NCI-H2227 (cell line): ENCODE measurements around the gene EVA1B.

Experiments
- DNase-seq: peaks from one replicate; lab custom pipeline; 2025; ENCODE audit not compliant: unreplicated experiment; lab: John Stamatoyannopoulos, UW

The EVA1B gene

GRCh38 chr1:36346741-36347370, 23.4 kb upstream of the EVA1B start:
- no peak for DNase-seq

- DNase-seq, result no peak
These were observed 21.9 kb upstream of the EVA1B start for GRCh38 chr1:36345353-36345752.

GRCh38 chr1:36344395-36344680, 20.9 kb upstream of the EVA1B start:
- DNase-seq, result no peak

- DNase-seq, result no peak
These were observed 20.4 kb upstream of the EVA1B start for GRCh38 chr1:36343651-36344394.

- DNase-seq, result no peak
These were observed 19.2 kb upstream of the EVA1B start for GRCh38 chr1:36342426-36343185.

GRCh38 chr1:36341626-36342320, 18.3 kb upstream of the EVA1B start:
- no peak for DNase-seq

GRCh38 chr1:36339615-36340014, 16.2 kb upstream of the EVA1B start:
- DNase-seq, result no peak

- DNase-seq, result no peak
These were observed 15.8 kb upstream of the EVA1B start for GRCh38 chr1:36339215-36339614.

- no peak for DNase-seq
These were observed 14.4 kb upstream of the EVA1B start for GRCh38 chr1:36337830-36338229.

- DNase-seq, result no peak
These were observed 7.5 kb upstream of the EVA1B start for GRCh38 chr1:36330940-36331339.

- DNase-seq, result no peak
These were observed 6.4 kb upstream of the EVA1B start for GRCh38 chr1:36329817-36330216.

GRCh38 chr1:36328713-36329112, 5.3 kb upstream of the EVA1B start:
- peak; percentile 52 for DNase-seq

GRCh38 chr1:36328088-36328480, 4.6 kb upstream of the EVA1B start:
- DNase-seq, result no peak

- no peak for DNase-seq
These were observed 4.1 kb upstream of the EVA1B start for GRCh38 chr1:36327421-36328087.

GRCh38 chr1:36326499-36326898, 3.1 kb upstream of the EVA1B start:
- DNase-seq, result peak; percentile 15

- DNase-seq, result no peak
These were observed 883 bp upstream of the EVA1B start for GRCh38 chr1:36324353-36324703.

GRCh38 chr1:36322786-36323635, 434 bp downstream of the EVA1B start:
- no peak for DNase-seq

- DNase-seq, result no peak
These were observed 1.2 kb downstream of the EVA1B start for GRCh38 chr1:36322041-36322785.

- DNase-seq, result no peak
These were observed 2.1 kb downstream of the EVA1B start for GRCh38 chr1:36321119-36321951.
